OCI-M1 (cell line): ENCODE data around the gene SBF2.

Experiments used
- DNase-seq: peaks from one replicate; lab custom pipeline; 2025; lab: John Stamatoyannopoulos, UW

Gene SBF2

GRCh38 chr11:10317776-10318526, 23.9 kb upstream of the SBF2 start:
- no peak for DNase-seq

DNA sequence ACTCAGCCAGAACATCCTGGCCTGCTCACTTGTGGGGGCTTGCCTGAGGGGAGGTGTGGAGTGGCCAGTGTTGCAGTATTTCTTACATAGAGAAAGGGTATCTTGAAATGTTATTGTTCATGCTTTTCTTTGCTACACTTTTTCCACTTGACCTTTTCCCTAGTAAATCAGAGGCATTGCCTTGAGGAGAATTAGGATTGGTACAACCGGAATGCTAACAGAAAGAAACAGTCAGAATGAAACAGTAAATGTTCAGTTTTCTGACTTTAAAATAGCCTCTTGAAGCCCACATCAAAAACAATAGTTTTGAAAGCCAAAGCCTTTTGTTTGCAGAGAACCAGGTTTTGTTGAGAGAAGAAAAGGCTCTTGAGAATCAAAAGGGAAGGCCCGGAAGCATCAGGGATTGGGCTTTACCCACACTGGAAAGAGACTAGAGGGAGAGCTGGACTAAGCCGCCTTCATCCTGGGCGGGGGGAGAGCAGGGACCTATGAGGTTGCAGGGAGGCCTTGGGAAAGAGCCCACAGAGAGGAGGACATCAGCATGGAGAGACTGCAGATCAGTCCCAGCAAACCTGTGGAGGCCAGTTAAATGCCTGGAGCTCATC, 23.2 kb upstream of the SBF2 start:
- no peak for DNase-seq

DNA sequence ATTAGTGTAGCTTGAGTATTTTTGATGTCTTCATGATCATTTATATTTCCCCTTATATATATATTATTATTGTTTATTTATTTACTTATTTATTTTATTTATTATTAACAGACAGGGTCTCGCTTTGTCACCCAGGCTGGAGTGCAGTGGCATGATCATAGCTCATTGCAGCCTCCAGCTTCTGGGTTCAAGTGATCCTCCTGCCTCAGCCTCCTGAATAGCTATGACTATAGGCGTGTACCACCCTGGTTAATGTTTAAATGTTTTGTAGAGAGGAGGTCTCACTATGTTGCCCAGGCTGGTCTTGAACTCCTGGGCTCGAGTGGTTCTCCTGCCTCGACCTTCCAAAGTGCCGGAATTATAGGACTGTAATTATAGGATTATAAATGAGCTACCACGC, 21.1 kb upstream of the SBF2 start:
- DNase-seq = no peak

- DNase-seq = peak; percentile 53
Observed at GRCh38 chr11:10314199-10315072, 20.4 kb upstream of the SBF2 start.

DNA sequence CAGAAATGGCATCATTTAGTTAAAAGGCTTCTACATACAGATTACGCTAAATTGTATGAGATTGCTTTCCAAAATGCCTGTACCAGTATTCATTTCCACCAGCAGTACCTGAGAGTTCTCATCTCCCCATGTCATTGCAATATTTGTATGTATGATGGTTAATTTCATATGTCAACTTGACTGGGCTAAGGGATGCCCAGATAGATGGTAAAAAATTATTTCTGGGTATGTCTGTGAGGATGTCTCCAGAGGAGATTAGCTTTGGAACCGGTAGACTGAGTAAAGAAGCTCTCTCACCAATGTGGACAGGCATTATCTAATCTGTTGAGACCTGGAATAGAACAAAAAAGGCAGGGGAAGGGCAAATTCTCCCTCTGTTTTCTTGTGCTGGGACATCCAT, 17.8 kb upstream of the SBF2 start:
- no peak for DNase-seq

- DNase-seq = no peak
Observed at GRCh38 chr11:10310301-10310841, 16.4 kb upstream of the SBF2 start.

DNA sequence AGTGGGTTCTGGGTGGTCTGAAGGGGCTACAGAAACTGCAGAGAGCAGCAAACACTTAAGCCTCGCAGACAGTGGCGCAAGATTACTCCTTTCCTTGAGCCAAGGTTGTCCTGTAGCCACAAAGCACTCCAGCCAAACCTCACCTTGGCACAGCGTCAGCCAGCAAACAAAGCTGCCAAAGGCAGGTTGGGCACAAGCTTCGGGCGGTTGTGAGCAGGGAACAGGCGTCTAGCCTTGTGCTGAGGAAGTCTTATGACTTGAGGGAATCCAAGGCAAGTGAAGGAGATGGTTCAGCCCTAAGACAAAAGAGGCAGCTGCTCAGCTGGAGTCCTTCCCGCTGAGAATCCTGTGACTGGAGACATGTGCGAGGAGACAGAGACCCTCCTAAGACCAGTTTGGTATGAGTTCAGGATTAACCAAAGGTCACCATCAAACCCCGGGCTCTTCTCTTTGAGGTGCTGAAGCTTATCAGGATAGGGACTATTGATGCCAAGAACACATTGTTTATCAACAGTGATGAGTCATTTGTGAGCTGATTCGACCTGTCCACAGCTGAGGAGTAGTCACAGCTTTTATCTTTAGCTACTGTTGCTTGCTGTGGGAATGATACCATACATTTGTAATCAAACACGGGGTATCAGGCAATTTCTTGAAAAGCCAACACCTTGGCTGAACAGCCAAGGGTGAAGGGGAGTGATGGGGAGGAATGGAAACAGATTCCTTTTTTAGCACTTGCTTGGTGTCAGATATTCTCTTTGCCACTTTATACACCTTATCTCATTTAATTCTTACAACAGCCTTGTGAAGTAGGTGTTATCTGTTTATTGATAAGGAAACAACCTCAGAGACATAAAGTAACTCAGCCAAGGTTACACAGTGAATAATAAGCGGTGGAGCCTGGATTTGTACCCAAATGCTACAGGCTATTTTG, 15.4 kb upstream of the SBF2 start:
- peak; percentile 21 for DNase-seq

DNA sequence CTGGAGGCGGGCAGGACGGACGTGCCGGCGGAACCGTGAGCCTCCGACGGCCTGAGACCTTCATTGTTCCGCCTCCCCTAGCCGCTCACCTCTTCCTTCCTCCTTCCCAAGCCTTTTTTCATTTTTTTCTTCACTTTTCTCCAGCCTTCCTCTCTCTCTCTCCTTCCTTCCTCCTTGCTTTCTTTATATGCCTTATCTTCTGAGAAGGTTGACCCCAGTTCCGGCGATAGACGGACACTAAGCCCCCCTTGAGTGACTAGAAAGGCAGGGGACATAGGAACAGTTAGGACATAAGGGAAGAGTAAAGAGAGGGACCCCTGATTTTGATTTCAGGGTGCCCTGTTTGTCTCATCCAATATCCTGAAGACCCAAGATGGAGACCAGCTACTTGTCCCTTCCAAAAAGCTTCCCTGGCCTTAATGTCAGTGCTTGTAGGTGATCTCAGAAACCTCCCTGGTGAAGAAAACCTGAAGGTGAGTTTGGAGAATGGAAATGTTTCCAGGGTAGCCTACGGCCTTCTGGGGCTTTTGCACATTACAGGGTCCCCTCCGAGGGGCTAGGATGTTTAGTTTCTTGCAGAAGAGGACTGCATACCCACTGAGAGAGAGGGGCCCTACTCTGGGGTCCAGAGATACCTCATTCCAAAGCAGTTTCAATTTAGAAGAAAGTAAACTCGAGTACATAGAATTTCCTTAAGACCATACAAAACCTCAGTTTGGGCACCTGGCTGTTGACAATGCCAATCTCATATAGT, 14.4 kb upstream of the SBF2 start:
- DNase-seq = no peak

GRCh38 chr11:10307400-10308200, 13.6 kb upstream of the SBF2 start:
- peak; percentile 84 for DNase-seq

DNA sequence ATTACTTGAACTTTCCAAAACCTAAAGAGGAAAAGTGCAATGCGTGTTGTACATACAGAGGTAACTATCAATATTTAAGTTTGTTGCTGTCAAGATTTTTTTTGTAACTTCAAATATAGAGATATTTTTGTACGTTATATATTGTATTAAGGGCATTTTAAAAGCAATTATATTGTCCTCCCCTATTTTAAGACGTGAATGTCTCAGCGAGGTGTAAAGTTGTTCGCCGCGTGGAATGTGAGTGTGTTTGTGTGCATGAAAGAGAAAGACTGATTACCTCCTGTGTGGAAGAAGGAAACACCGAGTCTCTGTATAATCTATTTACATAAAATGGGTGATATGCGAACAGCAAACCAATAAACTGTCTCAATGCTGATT, 13.0 kb upstream of the SBF2 start:
- no peak for DNase-seq

- no peak for DNase-seq
Observed at GRCh38 chr11:10305964-10306918, 12.2 kb upstream of the SBF2 start.

- no peak for DNase-seq
Observed at GRCh38 chr11:10305262-10305963, 11.4 kb upstream of the SBF2 start.

DNA sequence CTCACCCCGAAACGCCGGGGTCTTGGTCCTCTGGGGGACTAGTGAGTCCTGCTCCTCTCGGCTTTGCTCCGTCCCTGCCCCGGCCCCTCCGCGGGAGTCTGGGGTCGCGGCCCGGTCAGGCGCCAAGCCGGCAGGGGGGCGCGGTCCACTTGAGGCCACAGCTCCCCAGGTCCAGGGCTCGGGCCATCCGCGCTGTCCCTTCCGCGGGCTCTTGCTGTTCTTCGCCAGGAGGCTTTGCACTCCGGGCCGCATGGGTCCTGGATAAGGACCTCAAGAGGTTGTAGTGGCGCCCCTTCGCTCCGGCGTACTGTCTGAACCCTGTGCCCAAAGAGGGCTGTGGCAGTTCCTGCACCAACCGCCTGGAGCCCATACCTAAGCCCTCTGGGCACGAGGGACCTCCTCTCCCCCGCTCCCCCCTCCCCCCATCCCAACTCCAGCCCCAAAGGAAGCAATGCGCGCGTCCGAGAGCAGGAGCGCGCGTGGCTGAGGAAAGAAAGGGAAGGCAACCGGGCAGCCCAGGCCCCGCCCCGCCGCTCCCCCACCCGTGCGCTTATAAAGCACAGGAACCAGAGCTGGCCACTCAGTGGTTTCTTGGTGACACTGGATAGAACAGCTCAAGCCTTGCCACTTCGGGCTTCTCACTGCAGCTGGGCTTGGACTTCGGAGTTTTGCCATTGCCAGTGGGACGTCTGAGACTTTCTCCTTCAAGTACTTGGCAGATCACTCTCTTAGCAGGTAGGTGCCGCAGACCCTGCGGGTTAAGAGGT, 10.7 kb upstream of the SBF2 start, which contains the start of gene ADM:
TSS of gene ADM (plus strand) at position 579 of the 767 bp plus-strand sequence. CDS start 628 bp downstream, outside the sequence.
- DNase-seq = no peak

DNA sequence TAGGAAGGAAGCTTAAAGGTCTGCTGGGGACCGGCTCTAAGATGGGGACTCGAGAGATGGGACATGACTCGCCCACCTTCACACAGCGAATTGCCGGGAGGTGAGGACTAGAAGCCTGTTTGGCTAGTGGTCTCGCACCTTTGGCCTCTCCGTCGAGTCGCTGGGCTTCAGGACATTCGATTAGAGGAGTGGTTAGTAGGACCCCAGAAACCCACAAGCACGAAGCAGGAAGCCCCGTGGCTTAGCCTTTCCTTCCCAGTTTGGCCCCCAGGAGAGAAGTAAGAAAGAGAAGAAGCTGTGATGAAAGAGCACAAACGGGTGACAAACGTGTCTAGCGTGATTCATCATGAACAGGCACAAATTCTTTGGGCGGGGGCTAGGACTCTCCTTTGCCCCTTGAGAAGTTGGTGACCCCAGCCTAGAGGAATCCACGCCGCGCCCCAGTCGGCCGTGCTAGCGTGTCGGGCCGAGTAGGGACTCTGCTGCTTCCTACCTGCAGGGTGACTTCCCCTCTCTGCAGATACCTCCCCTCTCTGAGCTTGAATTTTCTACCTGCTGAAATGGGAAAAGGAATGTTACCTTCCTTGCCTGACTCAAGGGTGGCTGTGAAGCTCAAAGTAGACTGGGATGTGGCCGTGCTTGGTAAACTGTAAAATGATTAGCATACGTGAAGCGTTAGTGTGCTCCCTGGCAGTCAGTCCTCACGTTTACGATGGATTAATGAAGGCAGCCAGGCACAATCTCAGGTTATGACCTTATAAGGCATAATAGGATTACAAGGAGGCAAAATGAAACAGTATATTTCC, 9.7 kb upstream of the SBF2 start:
- DNase-seq = peak; percentile 37

DNA sequence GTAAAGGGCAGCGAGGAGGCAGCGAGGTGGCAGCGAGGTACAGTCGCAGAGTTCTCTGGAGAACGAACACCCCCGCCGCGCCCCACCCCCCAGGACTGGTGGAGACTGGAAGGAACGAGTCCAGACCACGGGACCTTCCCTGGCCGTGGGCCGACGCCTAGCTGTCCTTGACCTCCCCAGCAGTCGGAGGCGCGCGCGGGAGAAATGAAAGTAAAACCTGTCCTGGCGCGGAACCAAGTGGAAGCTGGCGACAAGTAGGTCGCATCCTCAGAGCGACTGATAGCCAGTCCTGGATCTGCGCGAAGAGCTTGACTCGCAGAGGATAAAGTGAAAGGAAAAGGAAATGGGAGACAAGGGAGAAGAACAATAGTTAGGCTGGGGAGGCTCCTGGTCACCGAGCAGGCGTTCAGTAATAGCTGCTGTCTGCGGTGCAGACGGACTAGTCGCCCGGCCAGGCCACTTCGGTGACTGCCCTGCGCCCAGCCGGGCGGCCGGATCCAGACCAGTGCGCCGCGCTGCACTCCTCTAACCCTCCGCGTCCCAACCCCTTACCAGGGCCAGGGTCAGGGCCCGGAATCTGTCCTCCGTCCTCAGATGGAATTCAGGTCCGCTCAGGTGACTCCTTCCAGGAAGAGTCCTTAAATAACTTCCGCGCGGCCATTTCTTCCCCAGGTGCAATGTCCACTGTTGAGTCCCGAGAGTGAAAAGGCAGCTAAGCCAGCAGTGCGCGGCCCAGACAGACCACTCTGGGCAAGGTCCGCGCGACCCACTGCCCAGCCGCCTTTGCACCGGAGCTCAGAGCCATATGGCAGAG, 8.9 kb upstream of the SBF2 start:
- DNase-seq = peak; percentile 90

- DNase-seq = no peak
Observed at GRCh38 chr11:10302359-10302743, 8.3 kb upstream of the SBF2 start.
